DMS 273 (cell line): ENCODE data around the gene TAS1R1.
A peak's percentile ranks its signal among the peaks of the same experiment; 100 is the strongest.

ENCODE experiments used
- DNase-seq: peaks from one replicate; lab custom pipeline; 2025; ENCODE audit not compliant: unreplicated experiment; lab: John Stamatoyannopoulos, UW

The TAS1R1 gene

DNA sequence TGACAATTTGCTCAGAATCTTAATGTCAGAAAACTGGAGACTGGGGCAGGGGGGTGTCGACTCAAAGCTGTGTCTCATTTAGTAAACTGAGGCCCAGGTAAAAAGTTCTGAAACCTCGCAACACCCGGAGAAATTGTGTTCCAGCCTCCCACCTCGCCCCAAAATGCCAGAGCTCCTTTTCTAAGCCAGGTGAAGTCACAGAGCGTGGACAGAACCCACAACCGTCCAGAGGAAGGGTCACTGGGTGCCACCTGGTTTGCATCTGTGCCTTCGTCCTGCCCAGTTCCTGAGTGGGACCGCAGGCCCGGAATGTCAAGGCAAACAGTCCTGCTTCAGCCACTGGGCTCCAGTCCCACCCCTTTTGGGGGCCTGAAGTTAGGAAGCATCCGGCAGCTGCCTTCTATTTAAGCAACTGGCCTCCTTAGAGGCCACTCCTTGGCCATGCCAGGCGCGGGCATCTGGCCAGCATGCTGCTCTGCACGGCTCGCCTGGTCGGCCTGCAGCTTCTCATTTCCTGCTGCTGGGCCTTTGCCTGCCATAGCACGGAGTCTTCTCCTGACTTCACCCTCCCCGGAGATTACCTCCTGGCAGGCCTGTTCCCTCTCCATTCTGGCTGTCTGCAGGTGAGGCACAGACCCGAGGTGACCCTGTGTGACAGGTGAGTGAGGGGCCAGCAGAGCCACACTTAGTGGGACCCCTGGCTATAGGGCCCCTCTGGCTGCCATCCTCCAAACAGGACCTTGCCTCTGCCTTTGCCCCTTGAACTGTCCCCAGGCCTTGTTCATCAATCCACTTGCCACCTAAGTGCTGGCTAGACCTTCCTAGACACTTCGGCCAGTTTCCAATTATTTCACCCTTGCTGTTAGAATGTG is at the start of gene TAS1R1:
TSS of gene TAS1R1 (plus strand) at position 401 of the 872 bp plus-strand sequence. CDS start at position 468, 67 bp downstream.
- peak; percentile 44 for DNase-seq

DNA sequence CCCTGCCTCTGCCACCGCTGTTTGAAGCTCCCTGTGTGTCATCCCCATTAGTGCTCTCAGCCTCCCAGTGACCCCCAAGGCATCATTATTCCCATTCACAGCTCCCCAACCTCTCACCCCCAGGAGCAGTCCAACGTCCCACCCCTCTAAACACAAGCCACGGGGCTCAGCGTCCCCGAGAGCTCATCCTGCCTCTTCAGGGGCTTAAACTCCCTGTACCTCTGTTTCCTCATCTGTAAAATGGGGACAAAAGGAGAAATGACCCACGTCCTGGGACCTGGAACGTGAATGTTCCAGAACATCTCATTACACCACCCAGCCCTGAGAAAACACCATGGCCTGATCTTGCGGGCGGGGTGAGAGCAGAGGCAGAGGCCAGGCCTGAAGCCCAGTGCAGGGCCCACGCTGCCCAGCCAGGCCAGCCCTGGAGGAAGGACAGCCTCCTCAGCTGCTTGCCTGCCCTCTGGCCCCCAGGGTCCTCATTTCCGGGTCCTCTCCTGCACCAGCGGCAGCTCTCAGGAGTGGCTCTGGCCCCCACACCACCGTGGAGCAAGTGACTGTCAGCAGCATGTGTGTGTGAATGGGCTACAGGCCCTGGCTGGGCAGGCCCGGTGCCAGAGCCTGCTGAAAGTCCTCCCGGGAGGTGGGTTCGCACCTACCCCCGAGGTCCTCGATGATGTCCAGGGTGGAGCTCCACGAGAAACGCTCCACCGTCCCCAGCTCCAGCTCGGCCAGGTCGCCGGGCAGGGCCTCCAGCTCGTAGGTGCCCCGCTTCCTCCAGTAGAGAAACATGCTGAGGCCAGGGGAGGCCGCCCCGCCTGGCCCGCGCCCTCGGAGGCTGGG is 49.5 kb upstream of the TAS1R1 start:
- no peak for DNase-seq

DNA sequence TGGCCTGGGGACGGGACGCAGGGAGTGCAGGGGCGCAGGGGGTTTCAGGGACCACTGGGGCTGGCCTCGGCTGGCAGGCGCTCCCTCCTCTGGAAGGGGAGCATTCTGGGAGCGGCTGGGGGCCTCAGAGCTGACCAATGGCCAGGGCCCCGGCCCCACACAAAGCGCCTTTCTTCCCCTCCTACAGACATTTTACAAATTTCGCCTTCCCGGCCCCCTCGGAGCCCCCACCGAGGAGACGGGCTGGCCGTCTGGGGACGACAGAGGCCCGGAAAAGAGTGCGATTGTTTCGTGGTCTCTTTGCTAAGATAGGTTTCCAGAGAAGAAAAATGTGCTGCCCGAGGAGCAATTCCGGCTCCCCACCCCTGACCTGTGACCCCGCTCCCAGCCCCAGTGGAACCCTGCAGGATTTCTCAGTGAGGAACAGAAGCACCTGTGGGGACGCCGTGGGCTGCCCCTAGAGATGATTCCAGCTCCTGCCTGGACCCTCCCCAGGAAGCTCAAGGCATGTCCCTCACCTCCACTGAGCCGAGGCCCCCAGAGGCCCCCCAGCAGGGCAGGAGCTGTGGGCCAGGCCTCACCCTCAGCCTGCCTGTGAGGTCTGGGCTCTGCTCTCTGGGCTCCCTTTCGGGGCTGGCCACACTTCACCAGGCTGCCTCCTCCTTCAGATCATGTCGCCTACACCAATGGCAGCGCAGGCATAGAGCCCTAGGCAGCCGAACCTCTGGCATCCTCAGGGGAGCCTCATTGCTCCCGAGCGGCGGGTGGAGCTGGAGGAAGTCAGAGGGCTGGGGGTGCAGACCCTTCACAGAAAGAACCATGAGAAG is 48.7 kb upstream of the TAS1R1 start:
- DNase-seq, result no peak

DNA sequence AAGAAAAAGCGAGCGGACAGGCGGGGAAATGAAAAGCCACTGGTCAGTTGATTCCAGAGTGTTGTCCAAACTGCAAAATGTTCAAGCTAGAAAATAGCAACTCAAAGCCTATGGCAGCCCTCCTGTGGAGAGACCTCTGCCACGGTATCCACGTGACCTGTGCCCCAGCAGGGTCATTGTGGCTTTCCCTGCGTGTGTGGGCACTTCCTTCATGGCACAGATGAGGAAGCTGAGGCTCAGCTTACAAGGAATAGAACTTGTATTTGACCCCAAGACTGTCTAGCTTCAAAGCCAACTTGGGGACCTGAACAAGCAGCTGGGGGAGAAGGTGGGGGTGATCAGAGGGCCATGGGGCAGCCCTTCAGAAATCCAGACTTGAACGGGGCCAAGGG is 48.1 kb upstream of the TAS1R1 start:
- DNase-seq, result no peak

DNA sequence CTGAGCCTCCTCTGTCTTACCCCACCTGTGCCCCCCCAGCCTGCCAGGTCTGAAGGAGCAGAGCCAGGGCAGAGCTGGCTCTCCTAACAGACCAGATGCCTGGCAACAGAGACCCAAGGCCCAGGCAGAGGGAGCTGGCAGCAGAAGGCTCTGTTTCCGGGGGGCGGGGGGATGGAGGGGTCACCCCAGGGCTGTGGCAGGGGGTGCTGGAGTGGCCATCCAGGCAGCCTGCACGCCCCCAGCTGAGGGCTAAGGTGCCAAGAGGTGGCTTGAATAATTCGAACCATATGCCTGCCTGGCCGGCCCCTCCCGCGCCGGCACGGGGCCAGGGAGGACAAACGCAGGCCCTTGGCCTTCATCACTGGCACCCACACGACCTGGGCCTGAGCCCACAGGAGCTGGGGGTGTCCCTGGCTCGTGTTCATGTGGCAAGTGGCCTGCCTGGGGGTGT is 47.6 kb upstream of the TAS1R1 start:
- DNase-seq, result peak; percentile 70

DNA sequence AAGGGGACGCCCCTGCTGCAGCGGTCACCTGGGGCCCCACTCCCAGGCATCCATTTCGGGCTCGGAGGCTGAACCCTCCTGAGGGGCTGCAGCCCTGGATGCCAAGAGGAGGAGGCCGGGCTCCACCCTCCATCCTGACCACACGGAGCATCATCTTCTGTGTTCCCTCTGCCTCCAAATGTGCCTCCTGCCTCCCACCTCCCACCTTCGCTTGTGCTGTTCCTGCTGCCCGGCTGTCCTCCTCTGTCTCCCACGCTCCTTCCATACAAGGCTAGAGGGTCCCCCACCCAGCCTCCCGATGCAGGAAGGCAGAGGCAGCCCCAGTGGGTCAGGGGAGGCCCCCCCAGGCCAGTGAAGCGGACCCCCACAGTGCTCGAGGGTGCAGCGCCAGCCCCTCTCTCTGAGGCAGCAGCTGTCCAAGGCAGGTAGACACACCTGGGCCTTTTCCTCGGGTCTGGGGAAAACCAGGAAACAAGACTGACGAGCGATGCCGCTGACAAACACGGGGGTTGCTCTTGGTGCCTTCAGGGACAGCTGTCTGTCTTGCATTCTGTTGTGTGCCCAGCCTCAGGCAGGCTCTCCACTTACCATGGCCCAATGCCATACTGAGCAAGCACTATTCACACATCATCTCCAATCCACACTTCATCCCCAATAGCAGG is 46.8 kb upstream of the TAS1R1 start:
- peak; percentile 61 for DNase-seq

DNA sequence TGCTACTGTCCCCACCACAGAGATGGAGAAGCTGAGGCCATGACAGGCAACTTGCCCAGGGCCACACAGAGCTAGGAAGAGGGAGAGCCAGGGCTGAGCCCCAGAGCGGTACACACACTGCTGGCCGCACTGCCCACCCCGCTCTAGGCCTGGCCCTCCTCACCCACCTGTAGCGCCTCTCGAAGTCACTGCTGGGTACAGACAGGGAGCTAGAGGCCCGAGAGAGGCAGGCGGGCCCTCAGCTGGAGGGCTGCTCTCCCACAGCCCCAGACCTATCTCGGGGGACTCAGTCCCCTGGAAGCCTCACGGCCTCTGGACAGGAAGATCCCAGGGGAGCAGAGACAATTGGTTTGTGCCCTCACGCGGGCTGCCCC is 46.3 kb upstream of the TAS1R1 start:
- no peak for DNase-seq

DNA sequence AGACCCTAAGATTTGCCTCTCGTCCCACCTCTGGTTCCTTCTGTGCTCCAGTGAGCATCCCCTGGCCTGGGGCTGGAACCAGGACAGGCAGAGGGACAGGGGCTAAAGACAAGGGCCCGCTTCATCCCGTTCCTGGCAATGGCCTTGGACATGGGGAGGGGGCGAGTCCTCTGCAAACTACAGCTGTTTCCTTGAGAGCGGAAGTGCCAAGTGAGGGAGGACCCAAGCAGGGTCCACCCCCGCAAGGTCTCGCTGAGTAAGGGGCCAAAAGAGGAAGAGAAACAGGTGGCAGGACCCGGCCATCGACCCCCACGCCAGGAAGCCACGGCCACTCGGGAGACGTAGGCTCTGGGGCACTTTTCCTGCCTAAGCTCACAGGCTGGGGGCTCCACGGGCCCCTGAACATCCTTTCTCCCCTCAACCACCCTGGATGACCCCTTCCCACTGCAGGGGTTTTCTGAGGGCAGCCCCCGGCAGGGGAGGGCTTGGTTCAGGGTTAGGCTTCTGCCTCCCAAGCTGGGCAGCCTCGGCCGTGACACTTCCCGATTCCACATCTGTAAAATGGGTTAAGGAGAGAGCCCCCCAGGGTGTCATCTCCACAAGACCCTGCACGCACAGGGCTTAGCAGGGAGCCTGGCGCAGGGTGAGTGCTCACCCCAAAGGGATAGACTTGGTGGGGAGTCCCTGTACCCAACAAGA is 45.7 kb upstream of the TAS1R1 start:
- no peak for DNase-seq

DNA sequence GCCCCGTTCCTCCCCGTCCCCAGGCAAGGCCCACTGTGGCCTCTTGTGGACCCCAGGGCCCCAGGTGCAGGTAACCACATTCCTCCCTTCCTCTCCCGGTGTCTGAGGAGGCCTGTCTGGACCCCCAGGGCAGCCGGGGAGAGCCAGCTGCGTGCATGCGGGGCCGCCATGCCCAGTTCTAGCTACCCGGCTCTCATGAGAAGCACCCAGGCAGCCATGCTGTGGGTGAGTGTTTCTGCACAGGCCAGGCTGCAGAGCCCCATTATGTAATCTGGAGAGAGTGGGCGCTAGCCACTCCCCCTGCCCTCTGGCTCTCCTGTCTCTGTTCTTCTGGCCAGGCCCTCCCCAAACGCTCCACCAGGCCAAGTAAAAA is 45.2 kb upstream of the TAS1R1 start:
- peak; percentile 53 for DNase-seq

DNA sequence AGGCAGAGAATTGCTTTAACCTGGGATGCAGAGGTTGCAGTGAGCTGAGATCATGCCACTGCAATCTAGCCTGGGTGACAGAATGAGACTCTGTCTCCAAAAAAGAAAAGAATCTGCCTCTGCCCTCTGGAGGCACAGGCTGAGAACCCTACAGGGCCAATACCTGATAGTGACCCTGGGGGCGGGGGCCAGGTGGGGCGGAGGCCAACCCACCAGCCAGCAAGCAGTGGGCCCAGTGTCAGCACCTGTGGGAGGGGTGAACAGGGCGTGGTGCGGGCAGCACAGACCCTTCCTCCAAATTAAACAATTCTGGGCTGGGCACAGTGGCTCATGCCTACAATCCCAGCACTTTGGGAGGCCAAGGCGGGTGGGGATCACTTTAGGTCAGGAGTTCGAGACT is 44.6 kb upstream of the TAS1R1 start:
- no peak for DNase-seq

DNA sequence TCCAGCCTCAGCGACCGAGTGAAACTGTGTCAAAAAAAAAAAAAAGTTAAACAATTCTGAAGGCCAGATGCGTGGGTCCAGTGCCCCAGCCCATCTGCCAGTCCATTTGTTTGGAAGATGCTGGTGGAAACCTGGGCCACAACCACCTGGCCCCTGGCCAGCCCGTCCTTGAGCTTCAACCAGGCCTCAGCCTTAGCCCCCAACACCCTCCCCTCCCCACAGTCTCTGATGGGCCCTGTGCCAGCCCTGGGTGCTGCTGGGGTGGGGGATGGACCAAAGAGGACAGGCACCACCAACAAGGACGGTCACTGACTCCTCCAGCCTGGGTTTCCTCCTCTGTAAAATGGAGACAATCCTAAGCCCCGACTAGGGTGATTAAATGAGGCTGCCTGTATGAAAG is 44.1 kb upstream of the TAS1R1 start:
- peak; percentile 85 for DNase-seq

DNA sequence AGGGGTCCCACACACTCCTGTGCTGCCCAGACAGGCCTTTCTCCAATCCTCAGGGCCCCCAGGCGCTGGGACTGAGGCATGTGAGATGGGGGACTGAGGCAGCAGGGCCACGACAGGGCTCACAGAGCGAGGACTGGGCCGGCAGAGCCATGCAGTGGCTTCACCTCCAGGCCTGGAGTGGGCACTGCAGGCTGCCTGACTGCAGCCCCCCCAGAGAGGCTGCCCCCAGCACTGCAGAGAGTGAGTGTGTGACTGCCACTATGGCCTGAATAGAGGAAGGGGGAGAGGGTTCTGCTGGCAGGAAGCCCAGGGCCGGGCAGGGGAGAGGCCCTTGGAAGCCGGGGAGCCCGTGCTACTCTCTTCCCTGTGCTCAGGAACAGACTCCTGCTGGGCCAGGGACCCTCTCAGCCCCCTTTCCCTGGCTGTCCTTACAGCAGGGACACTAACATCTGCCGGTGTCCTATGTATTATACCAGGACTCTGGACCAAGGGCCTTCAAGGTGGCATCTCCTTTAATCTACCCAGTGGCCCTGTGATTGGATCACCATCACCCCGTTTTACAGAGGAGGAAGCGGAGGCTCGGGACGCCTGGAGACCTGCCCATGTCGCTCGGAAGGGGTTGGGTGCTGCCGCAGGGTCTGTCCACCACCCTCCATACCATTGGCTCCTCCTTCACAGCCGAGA is 43.4 kb upstream of the TAS1R1 start:
- peak; percentile 54 for DNase-seq

DNA sequence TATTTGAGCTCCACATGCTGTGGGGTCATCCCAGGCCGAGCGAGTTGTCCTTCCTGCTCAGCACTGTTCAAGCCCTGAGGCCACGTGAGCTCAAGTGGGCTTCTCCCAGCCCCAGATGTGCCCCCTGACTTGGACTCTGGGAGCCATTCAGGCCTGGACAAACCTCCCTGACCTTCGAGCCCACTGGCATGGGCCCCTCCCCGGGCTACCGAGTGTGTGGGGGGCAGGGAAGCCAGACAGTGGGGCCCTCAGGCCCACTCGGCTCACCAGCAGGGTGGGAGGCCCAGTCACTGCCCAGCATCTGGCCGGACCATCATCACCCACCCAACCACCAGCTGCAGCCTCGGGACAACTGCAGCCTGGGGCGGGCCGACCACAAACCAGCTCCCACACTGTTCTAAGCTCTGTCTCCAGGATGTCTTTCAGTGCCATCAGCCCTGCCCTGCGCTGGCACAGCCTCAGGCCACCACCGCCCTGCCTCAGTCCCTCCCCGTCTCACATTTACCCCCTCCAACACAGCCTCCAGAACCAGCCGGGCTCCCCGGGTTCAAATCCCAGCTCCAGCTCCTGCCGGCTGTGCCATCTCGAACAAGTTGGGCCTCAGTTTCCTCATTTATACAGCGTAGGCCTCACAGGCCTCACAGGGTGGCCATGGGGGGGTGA is 42.7 kb upstream of the TAS1R1 start:
- no peak for DNase-seq

DNA sequence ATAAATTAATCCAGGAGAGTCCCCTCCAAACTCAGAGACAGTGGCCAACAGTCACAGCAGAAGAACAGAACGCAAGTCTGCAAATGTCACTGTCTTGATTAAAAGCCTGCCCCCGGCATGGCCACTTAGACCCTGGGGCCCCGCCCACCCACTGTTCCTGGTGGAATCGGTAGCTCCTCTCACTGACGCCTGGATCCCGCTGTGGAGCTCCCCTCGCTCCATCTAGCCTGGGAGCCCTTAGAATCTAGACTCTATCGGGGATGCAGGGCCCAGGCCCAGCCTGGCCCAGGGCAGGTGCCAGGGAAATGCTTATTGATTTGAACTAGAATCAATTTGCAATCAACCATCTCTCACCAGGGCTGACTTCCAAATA is 42.2 kb upstream of the TAS1R1 start:
- no peak for DNase-seq

DNA sequence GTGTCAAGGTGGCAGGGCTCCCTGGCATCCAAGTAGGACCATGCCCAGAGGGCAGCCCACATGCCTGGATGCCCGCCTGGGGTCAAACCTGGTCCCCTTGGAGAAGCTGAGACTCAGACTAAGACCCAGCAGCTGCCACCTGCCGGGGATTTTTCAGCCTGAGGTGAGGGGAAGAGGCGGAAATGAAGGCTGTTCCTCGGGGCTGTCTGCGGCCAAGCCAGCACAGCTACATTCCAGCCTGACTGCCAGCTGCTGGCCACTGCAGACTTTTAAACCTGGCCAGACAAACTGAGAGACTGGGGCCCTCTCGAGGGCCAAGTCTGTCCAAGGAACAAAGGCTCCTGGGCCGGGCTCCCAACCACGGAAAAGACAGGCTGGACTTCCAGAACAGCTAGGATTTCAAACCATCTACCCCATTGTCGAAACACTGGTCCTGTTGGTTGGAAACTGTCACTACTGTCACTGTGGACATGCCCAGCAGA is 41.7 kb upstream of the TAS1R1 start:
- DNase-seq, result no peak

DNA sequence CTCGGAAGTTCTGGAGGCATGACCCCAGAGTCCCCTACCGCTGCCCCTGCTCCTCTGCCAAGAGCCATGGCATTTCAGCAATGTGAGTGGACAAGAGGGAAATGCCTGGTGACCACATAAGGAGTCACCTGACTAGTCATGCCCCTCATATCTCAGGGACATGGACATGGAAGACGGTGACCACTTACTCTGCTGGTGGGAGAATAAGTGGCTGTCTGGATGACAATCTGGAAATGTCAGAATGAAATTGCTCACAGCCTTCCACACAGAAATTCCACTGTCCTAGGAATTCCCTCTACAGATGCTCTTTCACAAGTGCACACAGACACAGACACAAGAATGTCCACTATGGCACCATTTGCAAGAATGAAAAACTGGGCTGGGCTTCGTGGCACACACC is 39.3 kb upstream of the TAS1R1 start:
- DNase-seq, result no peak

DNA sequence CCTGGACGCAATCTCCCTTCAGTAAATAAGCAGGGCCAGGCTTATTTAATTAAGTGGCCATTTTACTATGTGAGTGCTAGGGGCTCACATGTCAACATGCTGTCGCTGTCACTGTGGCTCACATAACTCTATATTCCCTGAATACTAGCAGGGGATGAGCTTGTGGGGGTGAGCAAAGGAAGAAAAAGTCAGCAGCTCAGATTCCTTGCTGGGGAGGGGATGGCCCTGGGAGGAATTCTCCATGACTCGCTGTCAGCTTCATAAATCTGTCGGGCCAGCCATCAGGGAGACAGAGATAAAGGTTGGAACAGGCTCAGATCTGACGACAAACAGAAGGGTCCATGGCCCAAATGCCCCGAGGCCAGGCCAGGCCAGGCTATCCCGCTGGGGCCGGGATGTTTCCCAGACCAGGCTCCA is 37.7 kb upstream of the TAS1R1 start:
- no peak for DNase-seq

DNA sequence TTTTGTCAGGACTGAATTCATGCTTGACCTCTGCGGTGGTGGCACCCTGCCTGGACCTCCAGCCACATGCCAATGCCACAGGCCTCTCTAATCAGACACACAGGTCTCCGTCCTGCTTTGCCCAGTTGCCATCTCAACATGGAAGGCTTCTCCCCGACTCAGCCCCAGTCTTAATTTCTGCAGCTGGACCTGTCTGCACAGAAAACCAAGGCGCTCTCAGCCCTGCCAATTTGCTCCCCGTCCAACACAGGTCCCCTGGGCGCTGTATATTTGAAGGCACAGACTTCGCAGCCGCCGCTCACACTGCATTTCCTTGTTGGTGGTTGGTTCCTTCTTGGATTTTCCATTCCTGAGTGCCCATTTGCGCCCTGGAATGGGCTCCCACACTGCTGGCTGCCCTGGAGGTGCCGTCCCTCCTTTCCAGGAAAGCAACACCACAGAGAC is 35.6 kb upstream of the TAS1R1 start:
- DNase-seq, result peak; percentile 93
